ENCODE measurements around the gene PTBP3. TPM values are rescaled to one million over a fixed set of nuclear protein-coding genes. Genes with fewer than 3 reads are reported as not detected.
A peak's percentile ranks its signal among the peaks of the same experiment; 100 is the strongest.

The PTBP3 gene
- total RNA-seq, 1 experiment from 2014 or later: 172 TPM

DNA sequence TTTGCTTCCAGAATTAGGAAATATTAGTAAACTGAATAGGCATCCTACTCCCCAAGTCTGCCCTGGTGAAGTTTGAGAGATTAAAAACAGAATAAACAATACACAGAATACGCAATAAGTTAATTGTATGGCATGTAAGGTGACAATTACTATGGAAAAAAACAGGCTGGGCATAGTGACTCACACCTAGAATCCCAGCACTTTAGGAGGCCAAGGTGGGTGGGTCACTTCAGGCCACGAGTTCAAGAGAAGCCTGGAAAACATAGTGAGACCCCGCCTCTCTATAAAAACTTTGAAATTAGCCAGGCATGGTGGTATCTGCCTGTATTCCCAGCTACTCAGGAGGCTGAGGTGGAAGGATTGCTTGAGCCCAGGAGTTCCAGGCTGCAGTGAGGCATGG lies 94.1 kb downstream of the PTBP3 start:
- Mint-ChIP-seq H3K36me3 (ENCODE audit: insufficient read depth, unreplicated experiment) (peaks cover 28% of the 10 kb centered on the region), H3K4me1 (ENCODE audit: low read depth, unreplicated experiment) (peaks cover 6% of the 10 kb centered on the region), H3K9me3 (ENCODE audit: unreplicated experiment) (no peaks in the 10 kb centered on the region), H3K4me3 (ENCODE audit: unreplicated experiment) (no peak overlapping the region), H3K27ac (ENCODE audit: unreplicated experiment) (no peak overlapping the region), H3K27me3 (ENCODE audit: insufficient read depth, unreplicated experiment) (no peaks in the 10 kb centered on the region)
- no peaks in the 10 kb centered on the region for H3K27me3 ChIP-seq (replicated peaks; ENCODE audit: control insufficient read depth, insufficient read depth, low read length)
- CTCF ChIA-PET: no interaction called here
- no peak overlapping the region for H3K4me3 ChIP-seq (ENCODE audit: low read depth, low read length)
- H3K36me3 ChIP-seq (ENCODE audit: control insufficient read depth, insufficient read depth, low read length): no peaks in the 10 kb centered on the region; the same call in 1 of the 2 replicates
- POLR2A ChIA-PET: no interaction called here
- TF ChIP-seq, protein P1, sequence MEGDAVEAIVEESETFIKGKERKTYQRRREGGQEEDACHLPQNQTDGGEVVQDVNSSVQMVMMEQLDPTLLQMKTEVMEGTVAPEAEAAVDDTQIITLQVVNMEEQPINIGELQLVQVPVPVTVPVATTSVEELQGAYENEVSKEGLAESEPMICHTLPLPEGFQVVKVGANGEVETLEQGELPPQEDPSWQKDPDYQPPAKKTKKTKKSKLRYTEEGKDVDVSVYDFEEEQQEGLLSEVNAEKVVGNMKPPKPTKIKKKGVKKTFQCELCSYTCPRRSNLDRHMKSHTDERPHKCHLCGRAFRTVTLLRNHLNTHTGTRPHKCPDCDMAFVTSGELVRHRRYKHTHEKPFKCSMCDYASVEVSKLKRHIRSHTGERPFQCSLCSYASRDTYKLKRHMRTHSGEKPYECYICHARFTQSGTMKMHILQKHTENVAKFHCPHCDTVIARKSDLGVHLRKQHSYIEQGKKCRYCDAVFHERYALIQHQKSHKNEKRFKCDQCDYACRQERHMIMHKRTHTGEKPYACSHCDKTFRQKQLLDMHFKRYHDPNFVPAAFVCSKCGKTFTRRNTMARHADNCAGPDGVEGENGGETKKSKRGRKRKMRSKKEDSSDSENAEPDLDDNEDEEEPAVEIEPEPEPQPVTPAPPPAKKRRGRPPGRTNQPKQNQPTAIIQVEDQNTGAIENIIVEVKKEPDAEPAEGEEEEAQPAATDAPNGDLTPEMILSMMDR (IDR thresholded peaks at IDR 0.05; ENCODE audit: insufficient read depth in 1 of 2, low read depth in 1 of 2, low read length in 1 of 2, severe bottlenecking in 1 of 2, unreplicated experiment in 1 of 2): no peak
- peaks cover 2% of the 10 kb centered on the region for H3K4me1 ChIP-seq
- no peaks in the 10 kb centered on the region for H3K9me3 ChIP-seq
- no TSS peak for BruUV-seq (replicated peaks)
- intact Hi-C loops (cut with micrococcal nuclease; ENCODE audit: unreplicated experiment): no loop called here
- DNase-seq: no peak

GRCh38 chr9:112234779-112235178 lies 98.6 kb downstream of the PTBP3 start:
- no peak for DNase-seq
- peaks cover 35% of the 10 kb centered on the region for H3K36me3 Mint-ChIP-seq (ENCODE audit: insufficient read depth, unreplicated experiment)
- no peak overlapping the region for H3K4me3 ChIP-seq (ENCODE audit: low read depth, low read length)
- no TSS peak for BruUV-seq (replicated peaks)
- peaks cover 10% of the 10 kb centered on the region for H3K4me1 ChIP-seq
- no peaks in the 10 kb centered on the region for H3K9me3 ChIP-seq
- peaks cover 1% of the 10 kb centered on the region; the same call in 1 of the 2 replicates for H3K36me3 ChIP-seq (ENCODE audit: control insufficient read depth, insufficient read depth, low read length)
- no peak overlapping the region for H3K4me3 Mint-ChIP-seq (ENCODE audit: unreplicated experiment)
- H3K4me1 Mint-ChIP-seq (ENCODE audit: low read depth, unreplicated experiment): no peaks in the 10 kb centered on the region
- POLR2A ChIA-PET: no interaction called here
- intact Hi-C loops (cut with micrococcal nuclease; ENCODE audit: unreplicated experiment): loop anchor here (5.0 kb wide), 1 partner anchor 98 kb away; the partner anchor contains the start of gene PTBP3
- H3K27me3 Mint-ChIP-seq (ENCODE audit: insufficient read depth, unreplicated experiment): no peaks in the 10 kb centered on the region
- CTCF ChIA-PET: no interaction called here
- no peak overlapping the region for H3K27ac Mint-ChIP-seq (ENCODE audit: unreplicated experiment)
- H3K9me3 Mint-ChIP-seq (ENCODE audit: unreplicated experiment): no peaks in the 10 kb centered on the region
- TF ChIP-seq, protein P1 (IDR thresholded peaks at IDR 0.05; ENCODE audit: insufficient read depth in 1 of 2, low read depth in 1 of 2, low read length in 1 of 2, severe bottlenecking in 1 of 2, unreplicated experiment in 1 of 2): no peak
- no peaks in the 10 kb centered on the region for H3K27me3 ChIP-seq (replicated peaks; ENCODE audit: control insufficient read depth, insufficient read depth, low read length)

GRCh38 chr9:112233769-112234168 lies 99.7 kb downstream of the PTBP3 start:
- H3K27me3 ChIP-seq (replicated peaks; ENCODE audit: control insufficient read depth, insufficient read depth, low read length): no peaks in the 10 kb centered on the region
- H3K4me1 Mint-ChIP-seq (ENCODE audit: low read depth, unreplicated experiment): no peaks in the 10 kb centered on the region
- ChIA-PET CTCF (no interaction called here), POLR2A (interaction anchor here (0.6 kb wide), 1 partner anchor 159 kb away, joined by 6 read pairs; no protein-coding TSS in a partner anchor)
- H3K4me3 ChIP-seq (ENCODE audit: low read depth, low read length): no peak overlapping the region
- intact Hi-C loops (cut with micrococcal nuclease; ENCODE audit: unreplicated experiment): loop anchor here (5.0 kb wide), 1 partner anchor 99 kb away; the partner anchor contains the start of gene PTBP3
- H3K4me3 Mint-ChIP-seq (ENCODE audit: unreplicated experiment): no peak overlapping the region
- peaks cover 1% of the 10 kb centered on the region; the same call in 1 of the 2 replicates for H3K36me3 ChIP-seq (ENCODE audit: control insufficient read depth, insufficient read depth, low read length)
- BruUV-seq (replicated peaks): no TSS peak
- peaks cover 10% of the 10 kb centered on the region for H3K4me1 ChIP-seq
- H3K36me3 Mint-ChIP-seq (ENCODE audit: insufficient read depth, unreplicated experiment): peaks cover 45% of the 10 kb centered on the region
- no peaks in the 10 kb centered on the region for H3K27me3 Mint-ChIP-seq (ENCODE audit: insufficient read depth, unreplicated experiment)
- H3K27ac Mint-ChIP-seq (ENCODE audit: unreplicated experiment): no peak overlapping the region
- DNase-seq: peak in 1 of 2 experiments; percentile 23
- H3K9me3 Mint-ChIP-seq (ENCODE audit: unreplicated experiment): no peaks in the 10 kb centered on the region
- TF ChIP-seq, protein P1 (IDR thresholded peaks at IDR 0.05; ENCODE audit: insufficient read depth in 1 of 2, low read depth in 1 of 2, low read length in 1 of 2, severe bottlenecking in 1 of 2, unreplicated experiment in 1 of 2): no peak
- no peaks in the 10 kb centered on the region for H3K9me3 ChIP-seq
